ENCODE data around the gene CSHL1.
"Not testable (repeated sequence)": the region's sequence is repeated elsewhere in the genome, so short reads cannot be mapped to it uniquely, and the experiment has no call there.

Gene CSHL1

GRCh38 chr17:63881935-63882601, 29.0 kb downstream of the CSHL1 start, which contains the start of gene GH2:
Gene GH2 (minus strand): TSS chr17:63881944. CDS start chr17:63881801, 143 bp downstream.
- no peak for DNase-seq

- DNase-seq, result not testable (repeated sequence)
Measured at GRCh38 chr17:63881337-63881736, 29.7 kb downstream of the CSHL1 start.

- DNase-seq, result no peak
Measured at GRCh38 chr17:63880706-63881105, 30.4 kb downstream of the CSHL1 start.

- not testable (repeated sequence) for DNase-seq
Measured at GRCh38 chr17:63878413-63878812, 32.6 kb downstream of the CSHL1 start.

GRCh38 chr17:63874693-63875092, 36.4 kb downstream of the CSHL1 start:
- DNase-seq, result not testable (repeated sequence)

- not testable (repeated sequence) for DNase-seq
Measured at GRCh38 chr17:63874061-63874626, 36.9 kb downstream of the CSHL1 start.

GRCh38 chr17:63873577-63873976, 37.5 kb downstream of the CSHL1 start, which contains the start of gene CSH2:
Gene CSH2 (minus strand): TSS chr17:63873677. CDS start chr17:63873614, 63 bp downstream.
- not testable (repeated sequence) for DNase-seq

- DNase-seq, result not testable (repeated sequence)
Measured at GRCh38 chr17:63871646-63872365, 39.3 kb downstream of the CSHL1 start.

GRCh38 chr17:63870292-63870665, 40.8 kb downstream of the CSHL1 start:
- DNase-seq, result not testable (repeated sequence)

GRCh38 chr17:63869491-63870291, 41.4 kb downstream of the CSHL1 start:
- DNase-seq, result not testable (repeated sequence)

GRCh38 chr17:63866625-63867024, 44.4 kb downstream of the CSHL1 start:
- not testable (repeated sequence) for DNase-seq
